Astrocyte (in vitro differentiated cells and primary cell): ENCODE data around the gene NEK6. TPM values are rescaled to one million over a fixed set of nuclear protein-coding genes. Genes with fewer than 3 reads are reported as not detected.

Experiments used
- DNase-seq: peaks from one replicate; pipeline ENCODE4 v3.0.0-alpha.2; 2010; ENCODE audit warnings: low read depth
- FAIRE-seq: peaks from 2 replicates; lab custom pipeline; 2011; peaks lifted over from hg19 to GRCh38; lab: Jason Lieb, UNC
- H2AFZ ChIP-seq: 2 replicates; pipeline ENCODE4 v1.6.0; 2012; ENCODE audit warnings: low read depth, low read length, inconsistent platforms
- H3K27ac ChIP-seq: 2 replicates; pipeline ENCODE4 v1.5.1; 2011; ENCODE audit warnings: low read depth, low read length, inconsistent platforms
- H3K27me3 ChIP-seq: 2 replicates; pipeline ENCODE4 v1.6.0; 2011; ENCODE audit warnings: low read length, inconsistent platforms; ENCODE audit not compliant: insufficient read depth
- H3K36me3 ChIP-seq: 2 replicates; pipeline ENCODE4 v1.5.1; 2011; ENCODE audit warnings: low read length, inconsistent platforms; ENCODE audit not compliant: insufficient read depth
- H3K4me1 ChIP-seq: 2 replicates; pipeline ENCODE4 v1.5.1; 2011; ENCODE audit warnings: low read length, inconsistent platforms; ENCODE audit not compliant: insufficient read depth
- H3K4me2 ChIP-seq: 2 replicates; pipeline ENCODE4 v1.6.0; 2012; ENCODE audit warnings: low read length, inconsistent platforms
- H3K4me3 ChIP-seq: 2 replicates; pipeline ENCODE4 v1.5.1; 2011; ENCODE audit warnings: low read depth, mild to moderate bottlenecking, low read length, inconsistent platforms; ENCODE audit not compliant: insufficient read depth
- H3K79me2 ChIP-seq: 2 replicates; pipeline ENCODE4 v1.6.0; 2012; ENCODE audit warnings: mild to moderate bottlenecking, low read length, inconsistent platforms; ENCODE audit not compliant: insufficient read depth
- H3K9ac ChIP-seq: 2 replicates; pipeline ENCODE4 v1.6.0; 2012; ENCODE audit warnings: mild to moderate bottlenecking, low read length, inconsistent platforms
- H3K9me3 ChIP-seq: 2 replicates; pipeline ENCODE4 v1.5.1; 2012; ENCODE audit warnings: low read depth, mild to moderate bottlenecking, low read length, inconsistent platforms; ENCODE audit not compliant: insufficient read depth
- H4K20me1 ChIP-seq: 2 replicates; pipeline ENCODE4 v1.6.0; 2012; ENCODE audit warnings: low read length, inconsistent platforms; ENCODE audit not compliant: insufficient read depth
- H3K27ac Mint-ChIP-seq: one replicate; pipeline ENCODE4 v1.8.0; 2021; ENCODE audit warnings: mild to moderate bottlenecking, mixed read lengths; ENCODE audit not compliant: unreplicated experiment
- H3K27me3 Mint-ChIP-seq: one replicate; pipeline ENCODE4 v1.8.0; 2021; ENCODE audit warnings: low read depth, mixed read lengths; ENCODE audit not compliant: unreplicated experiment
- H3K36me3 Mint-ChIP-seq: one replicate; pipeline ENCODE4 v1.8.0; 2021; ENCODE audit warnings: low read depth, mixed read lengths; ENCODE audit not compliant: unreplicated experiment
- H3K4me1 Mint-ChIP-seq: one replicate; pipeline ENCODE4 v1.8.0; 2021; ENCODE audit warnings: low read depth, mixed read lengths; ENCODE audit not compliant: unreplicated experiment
- H3K4me3 Mint-ChIP-seq: one replicate; pipeline ENCODE4 v1.8.0; 2021; ENCODE audit warnings: mild to moderate bottlenecking, moderate library complexity, mixed read lengths; ENCODE audit not compliant: unreplicated experiment
- H3K9me3 Mint-ChIP-seq: one replicate; pipeline ENCODE4 v1.8.0; 2021; ENCODE audit warnings: mild to moderate bottlenecking, mixed read lengths; ENCODE audit not compliant: unreplicated experiment
- CTCF ChIP-seq: IDR thresholded peaks from 2 replicates; pipeline ENCODE4 v1.5.1; 2011; ENCODE audit warnings: low read depth, mild to moderate bottlenecking, inconsistent platforms, low read length, moderate library complexity; ENCODE audit not compliant: insufficient read depth
- EZH2 ChIP-seq: IDR thresholded peaks from 2 replicates; pipeline ENCODE4 v1.6.1; 2012; ENCODE audit warnings: mild to moderate bottlenecking, low read length, inconsistent platforms; ENCODE audit not compliant: insufficient read depth
- total RNA-seq: library from RNA; stranded (reverse); gene quantifications from 2 replicates; pipeline ENCODE4 v1.2.1, GENCODE V29; 2021

The NEK6 gene
- total RNA-seq, 1 donor from 2014 or later: 76.8 TPM

- Histone ChIP-seq H3K4me3 (no peak overlapping the region), H3K4me1 (peaks cover 86% of the 10 kb centered on the region), H3K27ac (peak overlapping the region; percentile 84), H3K79me2 (peaks cover 98% of the 10 kb centered on the region), H4K20me1 (peaks cover 81% of the 10 kb centered on the region), H3K4me2 (peak overlapping the region; percentile 96), H3K9me3 (no peaks in the 10 kb centered on the region), H3K36me3 (peaks cover 9% of the 10 kb centered on the region), H3K9ac (peak overlapping the region; percentile 75), H2AFZ (no peak overlapping the region), H3K27me3 (no peaks in the 10 kb centered on the region)
- TF ChIP-seq EZH2 (no peak), CTCF (no peak)
- Mint-ChIP-seq H3K27ac (peak overlapping the region; percentile 26), H3K36me3 (peaks cover 13% of the 10 kb centered on the region), H3K4me1 (peaks cover 68% of the 10 kb centered on the region), H3K27me3 (no peaks in the 10 kb centered on the region), H3K9me3 (no peaks in the 10 kb centered on the region), H3K4me3 (no peak overlapping the region)
- no peak for DNase-seq
- no peak for FAIRE-seq
Measured at GRCh38 chr9:124263800-124264426, 6.2 kb downstream of the NEK6 start.

DNA sequence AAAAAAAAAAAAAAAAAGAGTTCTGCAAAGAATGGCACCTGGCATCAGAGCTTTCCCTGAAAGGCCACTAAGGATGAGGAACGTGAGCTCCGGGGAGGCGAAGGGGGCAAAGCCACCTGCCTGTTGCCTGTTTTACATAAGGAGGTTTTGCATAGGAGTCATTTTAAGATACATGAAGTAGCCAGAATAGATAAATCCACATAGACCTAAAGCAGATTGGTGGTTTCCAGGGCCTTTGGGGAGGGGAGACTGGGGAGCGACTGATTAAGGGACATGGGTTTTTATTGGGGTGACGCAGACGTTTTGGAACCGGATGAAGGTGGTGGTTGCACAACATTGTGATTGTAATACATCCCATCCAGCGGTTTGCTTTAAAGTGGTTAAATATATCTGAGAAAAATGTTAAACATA, 7.1 kb downstream of the NEK6 start:
- peak; percentile 59 for DNase-seq
- Histone ChIP-seq H3K4me3 (no peak overlapping the region), H3K36me3 (peaks cover 9% of the 10 kb centered on the region), H3K27me3 (no peaks in the 10 kb centered on the region), H4K20me1 (peaks cover 86% of the 10 kb centered on the region), H2AFZ (no peak overlapping the region), H3K4me2 (no peak overlapping the region), H3K9ac (no peak overlapping the region), H3K9me3 (no peaks in the 10 kb centered on the region), H3K27ac (no peak overlapping the region), H3K4me1 (peaks cover 80% of the 10 kb centered on the region), H3K79me2 (peaks cover 99% of the 10 kb centered on the region)
- Mint-ChIP-seq H3K27me3 (no peaks in the 10 kb centered on the region), H3K9me3 (no peaks in the 10 kb centered on the region), H3K36me3 (peaks cover 14% of the 10 kb centered on the region), H3K4me3 (no peak overlapping the region), H3K27ac (no peak overlapping the region), H3K4me1 (peaks cover 64% of the 10 kb centered on the region)
- no peak for FAIRE-seq
- TF ChIP-seq EZH2 (no peak), CTCF (no peak)

DNA sequence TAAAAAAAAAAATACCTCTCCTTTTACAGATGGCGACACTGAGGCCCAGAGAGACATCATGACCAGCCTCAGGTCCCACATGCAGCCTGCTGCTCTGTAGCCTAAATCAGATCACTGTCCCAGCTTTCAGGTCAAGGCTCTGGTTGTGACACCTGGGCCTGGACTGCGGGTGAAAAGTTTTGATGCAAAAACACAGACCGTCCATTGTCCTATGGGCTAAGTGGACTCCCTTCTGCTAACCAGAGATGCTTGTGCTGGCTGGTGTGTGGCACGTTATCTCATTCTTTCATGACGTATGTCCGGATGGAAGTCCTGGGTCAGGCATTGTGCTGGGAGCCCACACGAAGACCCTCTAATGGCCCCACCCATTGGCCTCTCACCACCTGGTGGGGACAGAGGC, 7.8 kb downstream of the NEK6 start:
- peaks cover 99% of the 10 kb centered on the region for H3K79me2 ChIP-seq
- H4K20me1 ChIP-seq: peaks cover 90% of the 10 kb centered on the region
- peaks cover 63% of the 10 kb centered on the region for H3K4me1 Mint-ChIP-seq

More for the DNA sequence above, 7.8 kb downstream of the NEK6 start:
- Mint-ChIP-seq H3K36me3 (peaks cover 14% of the 10 kb centered on the region), H3K9me3 (no peaks in the 10 kb centered on the region), H3K27ac (peak overlapping the region; percentile 10), H3K4me3 (peak overlapping the region; percentile 34), H3K27me3 (no peaks in the 10 kb centered on the region)
- no peak for FAIRE-seq
- TF ChIP-seq EZH2: no peak
- no peak for TF ChIP-seq CTCF
- Histone ChIP-seq H3K4me2 (no peak overlapping the region), H2AFZ (no peak overlapping the region), H3K4me3 (no peak overlapping the region), H3K27me3 (no peaks in the 10 kb centered on the region), H3K4me1 (peaks cover 74% of the 10 kb centered on the region), H3K27ac (peak overlapping the region; percentile 12), H3K36me3 (peaks cover 9% of the 10 kb centered on the region), H3K9ac (peak overlapping the region; percentile 79), H3K9me3 (no peaks in the 10 kb centered on the region)
- DNase-seq: no peak
